SK-N-DZ (cell line): ENCODE results near the gene CYP26B1.
A peak's percentile ranks its signal among the peaks of the same experiment; 100 is the strongest.

Experiments
- DNase-seq: peaks from one replicate; pipeline ENCODE4 v3.0.0-alpha.2; 2015; ENCODE audit warnings: low spot score

CYP26B1 gene

GRCh38 chr2:72155151-72155550 lies 7.5 kb upstream of the CYP26B1 start:
- DNase-seq: no peak

- DNase-seq: no peak
Measured at GRCh38 chr2:72154386-72154975, 6.8 kb upstream of the CYP26B1 start.

- DNase-seq: no peak
Measured at GRCh38 chr2:72153924-72154323, 6.3 kb upstream of the CYP26B1 start.

GRCh38 chr2:72153026-72153791 lies 5.5 kb upstream of the CYP26B1 start:
- DNase-seq: no peak

- no peak for DNase-seq
Measured at GRCh38 chr2:72150861-72151356, 3.2 kb upstream of the CYP26B1 start.

GRCh38 chr2:72150157-72150860 lies 2.6 kb upstream of the CYP26B1 start:
- peak; percentile 83 for DNase-seq

- no peak for DNase-seq
Measured at GRCh38 chr2:72149556-72150156, 2.0 kb upstream of the CYP26B1 start.

GRCh38 chr2:72148837-72149555 lies 1.3 kb upstream of the CYP26B1 start:
- DNase-seq: no peak

- no peak for DNase-seq
Measured at GRCh38 chr2:72148003-72148836, 558 bp upstream of the CYP26B1 start.

- no peak for DNase-seq
Measured at GRCh38 chr2:72146347-72147302, 1.0 kb downstream of the CYP26B1 start.

GRCh38 chr2:72145658-72146329 lies 1.9 kb downstream of the CYP26B1 start:
- DNase-seq: no peak

- no peak for DNase-seq
Measured at GRCh38 chr2:72145289-72145657, 2.4 kb downstream of the CYP26B1 start.

- DNase-seq: no peak
Measured at GRCh38 chr2:72144632-72145288, 2.9 kb downstream of the CYP26B1 start.

GRCh38 chr2:72144274-72144631 lies 3.4 kb downstream of the CYP26B1 start:
- no peak for DNase-seq

- DNase-seq: no peak
Measured at GRCh38 chr2:72143441-72144273, 4.0 kb downstream of the CYP26B1 start.

- no peak for DNase-seq
Measured at GRCh38 chr2:72142570-72143440, 4.9 kb downstream of the CYP26B1 start.
